GM13976 (cell line): ENCODE results near the gene NHSL1.

ENCODE experiments used
- DNase-seq: peaks from one replicate; pipeline ENCODE4 v3.0.0; 2012; ENCODE audit warnings: low spot score
- CTCF ChIP-seq: IDR thresholded peaks from 2 replicates; pipeline ENCODE4 v1.5.1; 2012; ENCODE audit warnings: borderline replicate concordance, mild to moderate bottlenecking; ENCODE audit not compliant: insufficient read depth; ENCODE audit errors: extremely low read depth, missing control alignments, control extremely low read depth
- in situ Hi-C: fragments of 300-500 bp; cut with MboI; formaldehyde crosslinking; loops from one replicate; pipeline ENCODE4 v1.12.0; 2022; ENCODE audit warnings: low sequenced_read_pairs, mixed read lengths, inconsistent platforms; ENCODE audit not compliant: unreplicated experiment

NHSL1 gene

GRCh38 chr6:138499303-138500018 lies at the start of gene NHSL1:
TSS of gene NHSL1 (minus strand) at chr6:138499494. CDS start at chr6:138499290, 204 bp downstream.
- in situ Hi-C loops, result no loop called here
- DNase-seq, result no peak

GRCh38 chr6:138546733-138547185 lies 47.5 kb upstream of the NHSL1 start:
- no peak for TF ChIP-seq CTCF
- no peak for DNase-seq
- in situ Hi-C loops, result no loop called here

More at GRCh38 chr6:138499303-138500018, at the start of gene NHSL1:
- no peak for TF ChIP-seq CTCF

GRCh38 chr6:138545621-138545980 lies 46.3 kb upstream of the NHSL1 start:
- in situ Hi-C loops, result no loop called here
- TF ChIP-seq CTCF, result no peak
- no peak for DNase-seq

- in situ Hi-C loops, result no loop called here
- no peak for TF ChIP-seq CTCF
- no peak for DNase-seq
Measured at GRCh38 chr6:138544501-138544900, 45.2 kb upstream of the NHSL1 start.

GRCh38 chr6:138543657-138544056 lies 44.4 kb upstream of the NHSL1 start:
- in situ Hi-C loops, result no loop called here

GRCh38 chr6:138541823-138542481 lies 42.7 kb upstream of the NHSL1 start:
- no peak for TF ChIP-seq CTCF
- in situ Hi-C loops, result no loop called here
- DNase-seq, result no peak

More at GRCh38 chr6:138543657-138544056, 44.4 kb upstream of the NHSL1 start:
- no peak for DNase-seq
- TF ChIP-seq CTCF, result no peak
